ENCODE measurements around the gene SMARCD2. TPM values are rescaled to one million over a fixed set of nuclear protein-coding genes. Genes with fewer than 3 reads are reported as not detected.
A peak's percentile ranks its signal among the peaks of the same experiment; 100 is the strongest.
"Not testable (repeated sequence)": the region's sequence is repeated elsewhere in the genome, so short reads cannot be mapped to it uniquely, and the experiment has no call there.

Gene SMARCD2
- polyA plus RNA-seq, 12 donors, result 24.0 to 63.6 (median 27.1) TPM; not detected in 1

- no peak for DNase-seq
Observed at GRCh38 chr17:63855185-63855584, 12.7 kb upstream of the SMARCD2 start.

GRCh38 chr17:63854709-63855108 is 12.2 kb upstream of the SMARCD2 start:
- no peak for DNase-seq

GRCh38 chr17:63853260-63853659 is 10.8 kb upstream of the SMARCD2 start:
- DNase-seq, result no peak

GRCh38 chr17:63850401-63850800 is 7.9 kb upstream of the SMARCD2 start:
- no peak for DNase-seq

GRCh38 chr17:63848834-63849689 is 6.6 kb upstream of the SMARCD2 start:
- peak; percentile 91 for DNase-seq

GRCh38 chr17:63847525-63848249 is 5.2 kb upstream of the SMARCD2 start:
- no peak for DNase-seq

GRCh38 chr17:63845509-63845908 is 3.0 kb upstream of the SMARCD2 start:
- DNase-seq, result no peak

- DNase-seq, result no peak
Observed at GRCh38 chr17:63843910-63844677, 1.6 kb upstream of the SMARCD2 start.

GRCh38 chr17:63843387-63843888 is 953 bp upstream of the SMARCD2 start:
- DNase-seq, result not testable (repeated sequence)

- no peak for DNase-seq
Observed at GRCh38 chr17:63842173-63842539, 329 bp downstream of the SMARCD2 start.

GRCh38 chr17:63841350-63842172 is 924 bp downstream of the SMARCD2 start:
- DNase-seq, result no peak

GRCh38 chr17:63840591-63841349 is 1.7 kb downstream of the SMARCD2 start:
- DNase-seq, result no peak

- no peak for DNase-seq
Observed at GRCh38 chr17:63838631-63839171, 3.8 kb downstream of the SMARCD2 start.

- DNase-seq, result no peak
Observed at GRCh38 chr17:63837962-63838600, 4.4 kb downstream of the SMARCD2 start.

GRCh38 chr17:63837480-63837879 is 5.0 kb downstream of the SMARCD2 start:
- no peak for DNase-seq

- DNase-seq, result no peak
Observed at GRCh38 chr17:63836811-63837210, 5.7 kb downstream of the SMARCD2 start.

GRCh38 chr17:63835167-63835720 is 7.2 kb downstream of the SMARCD2 start:
- no peak for DNase-seq

- DNase-seq, result no peak
Observed at GRCh38 chr17:63834431-63835166, 7.9 kb downstream of the SMARCD2 start.
